HepG2 (cell line): ENCODE data around the gene COMT. TPM values are rescaled to one million over a fixed set of nuclear protein-coding genes. Genes with fewer than 3 reads are reported as not detected.
A peak's percentile ranks its signal among the peaks of the same experiment; 100 is the strongest.

Experiments used
- ATAC-seq: fragments of 200-7000 bp; cut with Tn5 transposase; 3 replicates; pipeline ENCODE4 v1.9.1; 2020; ENCODE audit warnings: mild to moderate bottlenecking, moderate library complexity
- BruUV-seq: library from RNA; stranded (reverse); fragments of 400-500 nt; replicated peaks from 2 replicates; lab custom pipeline; 2021; lab: Mats Ljungman, UMichigan
- CTCF ChIA-PET: fragments of 300-600 bp; formaldehyde crosslinking; extraction: SDS; loops from one replicate; lab custom pipeline; 2021; ENCODE audit warnings: low total read pairs, inconsistent platforms, low intra/inter-chr PET ratio; lab: Yijun Ruan, JAX
- POLR2A ChIA-PET: fragments of 350-600 bp; sonication (Branson Sonifier 250); formaldehyde crosslinking; loops from one replicate; lab custom pipeline; 2020; ENCODE audit warnings: antibody characterized with exemption, inconsistent platforms; lab: Yijun Ruan, JAX
- DNase-seq: peaks from one replicate; pipeline ENCODE4 v3.0.0-alpha.2; 2015; ENCODE audit warnings: low spot score
- FAIRE-seq: peaks from 3 replicates; lab custom pipeline; 2011; peaks lifted over from hg19 to GRCh38; lab: Jason Lieb, UNC
- H2AFZ ChIP-seq: one replicate; pipeline ENCODE4 v1.6.1; 2011; ENCODE audit warnings: low read length, inconsistent platforms
- H3K27ac ChIP-seq: fragments of 300-600 bp; 3 replicates; pipeline ENCODE4 v1.8.0; 2011; ENCODE audit warnings: mixed run types, mild to moderate bottlenecking, mixed read lengths, low read length, inconsistent platforms; ENCODE audit not compliant: insufficient read depth; ENCODE audit errors: extremely low read length
- H3K27me3 ChIP-seq, 2 experiments: fragments of 200-600 bp in 1 of 2; 2 replicates in 1 of 2; 3 replicates in 1 of 2; pipeline versions ENCODE4 v1.6.0 to v1.8.0; 2011; ENCODE audit warnings: low read length in 2 of 2, mild to moderate bottlenecking in 2 of 2, moderate library complexity in 2 of 2, inconsistent platforms in 1 of 2; ENCODE audit not compliant: insufficient read depth in 2 of 2, control insufficient read depth in 1 of 2
- H3K36me3 ChIP-seq, 2 experiments: fragments of 200-600 bp in 1 of 2; replicated peaks in 1 of 2; 2 replicates in 1 of 2; 3 replicates in 1 of 2; pipeline versions ENCODE4 v1.5.1 to v1.8.0; 2011; ENCODE audit warnings: low read length in 2 of 2, inconsistent platforms in 1 of 2; ENCODE audit not compliant: insufficient read depth in 2 of 2, control insufficient read depth in 1 of 2
- H3K4me1 ChIP-seq: 2 replicates; pipeline ENCODE4 v1.5.1; 2012; ENCODE audit warnings: low read length, inconsistent platforms; ENCODE audit not compliant: insufficient read depth
- H3K4me2 ChIP-seq: 2 replicates; pipeline ENCODE4 v1.6.0; 2011; ENCODE audit warnings: low read depth, low read length, inconsistent platforms
- H3K4me3 ChIP-seq, 3 experiments: fragments of 200-600 bp in 1 of 3; sonication (generic), shearing (Covaris generic) in 1 of 3; replicated peaks in 1 of 3; 2 replicates each; pipeline ENCODE4 v1.5.1; 2011 to 2016; ENCODE audit warnings: low read length in 3 of 3, inconsistent platforms in 2 of 3, low read depth in 2 of 3, mild to moderate bottlenecking in 2 of 3, control low read depth in 1 of 3, mixed read lengths in 1 of 3; ENCODE audit not compliant: insufficient read depth in 1 of 3
- H3K79me2 ChIP-seq: one replicate; pipeline ENCODE4 v1.6.1; 2011; ENCODE audit warnings: low read length, inconsistent platforms; ENCODE audit not compliant: insufficient read depth
- H3K9ac ChIP-seq: 2 replicates; pipeline ENCODE4 v1.6.0; 2011; ENCODE audit warnings: mild to moderate bottlenecking, low read depth, low read length, inconsistent platforms; ENCODE audit not compliant: insufficient read depth
- H3K9me3 ChIP-seq: 2 replicates; pipeline ENCODE4 v1.5.1; 2012; ENCODE audit warnings: mild to moderate bottlenecking, low read length
- H4K20me1 ChIP-seq: 2 replicates; pipeline ENCODE4 v1.6.0; 2011; ENCODE audit warnings: inconsistent platforms, mild to moderate bottlenecking, low read length, moderate library complexity; ENCODE audit not compliant: insufficient read depth
- FOXO1 ChIP-seq: sonication (generic); formaldehyde crosslinking; IDR thresholded peaks from 2 replicates; pipeline ENCODE4 v1.4.0; 2020; ENCODE audit warnings: missing genetic modification reagents
- RBFOX2 ChIP-seq: fragments of 200-400 bp; formaldehyde crosslinking; IDR thresholded peaks from 2 replicates; pipeline ENCODE4 v1.6.1; 2017; ENCODE audit warnings: low read depth, mild to moderate bottlenecking, low read length
- SNAPC2 ChIP-seq: sonication (generic); formaldehyde crosslinking; IDR thresholded peaks from 2 replicates; pipeline ENCODE4 v1.8.1; 2022; ENCODE audit warnings: mild to moderate bottlenecking, missing genetic modification reagents
- XRCC5 ChIP-seq: fragments of 200-400 bp; formaldehyde crosslinking; optimal IDR thresholded peaks from 2 replicates; pipeline ENCODE3; 2017; ENCODE audit warnings: mild to moderate bottlenecking, low read length
- ZSCAN21 ChIP-seq: sonication (generic); formaldehyde crosslinking; IDR thresholded peaks from 2 replicates; pipeline ENCODE4 v1.8.0; 2022; ENCODE audit warnings: mild to moderate bottlenecking, missing genetic modification reagents, moderate library complexity, borderline replicate concordance
- ZSCAN29 ChIP-seq: sonication (generic); formaldehyde crosslinking; conservative IDR thresholded peaks from 2 replicates; pipeline ENCODE4 v1.4.0; 2020; ENCODE audit warnings: mild to moderate bottlenecking, missing genetic modification reagents
- WGBS: methylation state at CpG from one replicate; pipeline ENCODE4 v1.1.6; 2017; ENCODE audit warnings: low lambda C conversion rate; 5-methylcytosine and 5-hydroxymethylcytosine counted together
- in situ Hi-C: cut with HindIII; loops from 2 replicates; pipeline ENCODE4 v1.10.0; 2017; ENCODE audit warnings: low pct_unique_long_range_greater_than_20kb; ENCODE audit not compliant: extremely low pct_ligation_motif_present
- intact Hi-C: fragments of 100-400 bp; cut with micrococcal nuclease; formaldehyde crosslinking; loops from one replicate; pipeline ENCODE4 v1.10.0; 2022; ENCODE audit not compliant: unreplicated experiment
- polyA plus RNA-seq, 8 experiments: library from polyadenylated mRNA; depleted of rRNA in 3 of 8; stranded (reverse) in 7 of 8; unstranded in 1 of 8; fragments of >200 nt; fragmentation: Illumina TruSeq in 4 of 8; extraction: Trizol in 4 of 8; gene quantifications; 2 replicates each; pipeline versions ENCODE4 v1.2.1 to v1.2.3, GENCODE V29; 2011 to 2016; ENCODE audit warnings: low read depth in 4 of 8, missing spikeins in 1 of 8, mixed read lengths in 1 of 8; ENCODE audit not compliant: insufficient read depth in 1 of 8
- total RNA-seq, 5 experiments: library from RNA; depleted of rRNA; stranded (reverse); fragments of >200 nt; fragmentation: Illumina TruSeq; extraction: Trizol; gene quantifications; 2 replicates each; pipeline ENCODE4 v1.2.3, GENCODE V29; 2016; ENCODE audit warnings: low read depth in 1 of 5

COMT gene
- total and polyA plus RNA-seq, 2 of the 13 experiments (the other 11 are each of a cell fraction or from before 2014, with no cell fraction given) = 156 to 162 TPM

DNA sequence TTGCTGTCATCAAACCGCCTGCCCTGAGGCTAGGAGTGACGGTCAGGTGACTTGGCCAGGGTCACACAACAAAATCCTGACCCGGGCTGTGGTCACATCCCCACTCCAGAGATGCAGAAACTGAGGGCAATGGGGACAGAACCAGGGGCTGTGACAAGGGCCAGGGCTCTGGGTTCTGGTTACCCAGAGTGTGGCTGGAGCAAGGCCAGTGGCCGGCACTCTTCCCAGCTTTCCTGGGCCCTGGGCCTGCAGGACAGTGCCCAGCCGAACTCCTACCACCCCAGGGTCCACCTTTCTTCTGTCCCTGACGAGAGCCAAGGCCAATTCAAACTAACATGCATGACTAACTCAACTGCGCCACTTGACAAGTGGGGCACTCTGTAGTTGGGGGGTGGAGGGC is 39.2 kb downstream of the COMT start:
- Histone ChIP-seq H4K20me1 (peaks cover 3% of the 10 kb centered on the region; the same call in 1 of the 2 replicates), H3K79me2 (no peaks in the 10 kb centered on the region), H2AFZ (no peak overlapping the region), H3K9ac (no peak overlapping the region), H3K4me1 (peaks cover 4% of the 10 kb centered on the region), H3K4me2 (no peak overlapping the region), H3K27me3 (no peaks in the 10 kb centered on the region), H3K27ac (no peak overlapping the region), H3K9me3 (no peaks in the 10 kb centered on the region)
- DNase-seq (no peak), FAIRE-seq (no peak), ATAC-seq (no peak)
- ChIA-PET POLR2A (no interaction called here), CTCF (no interaction called here)
- in situ Hi-C loops (no loop called here), intact Hi-C loops (no loop called here)
- no TSS peak for BruUV-seq
- TF ChIP-seq XRCC5 = no peak
- TF ChIP-seq, all 625 proteins: peak for 0
- Histone ChIP-seq H3K4me3 (no peak overlapping the region), H3K36me3 (peaks cover 1 to 13% of the 10 kb centered on the region in 2 experiments; a peak in 2 of 5 replicates)
- no CpG with 5 or more reads among the region's 7 CpGs for WGBS

- 100% methylated on average over 3 of the region's 33 CpGs for WGBS
- H3K27ac ChIP-seq = no peak overlapping the region
- intact Hi-C loops (no loop called here), in situ Hi-C loops (no loop called here)
- H3K4me1 ChIP-seq = peaks cover 10% of the 10 kb centered on the region
- H3K4me2 ChIP-seq = no peak overlapping the region
- H4K20me1 ChIP-seq = peaks cover 8% of the 10 kb centered on the region; the same call in 1 of the 2 replicates
- H3K36me3 ChIP-seq = peaks cover 1 to 13% of the 10 kb centered on the region in 2 experiments; a peak in 2 of 5 replicates
- TF ChIP-seq RBFOX2 = 0 out of 2 replicates have a peak, but pooled peaks have one; percentile 12
- no peak for TF ChIP-seq SNAPC2 (CRISPR knock-in tag)
- no peak for TF ChIP-seq ZSCAN29
- no peak for TF ChIP-seq FOXO1
- TF ChIP-seq ZSCAN21 (CRISPR knock-in tag) = no peak
- TF ChIP-seq, all 625 proteins: peak for 1
- H3K4me3 ChIP-seq = no peak overlapping the region
- no peaks in the 10 kb centered on the region for H3K27me3 ChIP-seq
- H2AFZ ChIP-seq = no peak overlapping the region
- FAIRE-seq = no peak
- CTCF ChIA-PET = no interaction called here
- POLR2A ChIA-PET = no interaction called here
- H3K9me3 ChIP-seq = no peaks in the 10 kb centered on the region
- no TSS peak for BruUV-seq
- H3K9ac ChIP-seq = no peak overlapping the region
- no peaks in the 10 kb centered on the region for H3K79me2 ChIP-seq
- no peak for DNase-seq
- no peak for ATAC-seq
Measured at GRCh38 chr22:19981171-19981960, 39.8 kb downstream of the COMT start.
